Stimulated activated CD4-positive, alpha-beta T cell treated with anti-CD3 and anti-CD28 coated beads, Interleukin-12 subunit alpha, Interleukin-12 subunit beta, amount 100 ng/mL, for 48 hours (primary cell): ENCODE results near the gene LY6G5C.
"Not testable (repeated sequence)": the region's sequence is repeated elsewhere in the genome, so short reads cannot be mapped to it uniquely, and the experiment has no call there.

Source experiments
- DNase-seq, 3 donors: peaks; one replicate each; pipeline ENCODE4 v3.0.0-alpha.2; 2020; ENCODE audit warnings: low read depth in 2 of 3, low spot score in 1 of 3

Gene LY6G5C

DNA sequence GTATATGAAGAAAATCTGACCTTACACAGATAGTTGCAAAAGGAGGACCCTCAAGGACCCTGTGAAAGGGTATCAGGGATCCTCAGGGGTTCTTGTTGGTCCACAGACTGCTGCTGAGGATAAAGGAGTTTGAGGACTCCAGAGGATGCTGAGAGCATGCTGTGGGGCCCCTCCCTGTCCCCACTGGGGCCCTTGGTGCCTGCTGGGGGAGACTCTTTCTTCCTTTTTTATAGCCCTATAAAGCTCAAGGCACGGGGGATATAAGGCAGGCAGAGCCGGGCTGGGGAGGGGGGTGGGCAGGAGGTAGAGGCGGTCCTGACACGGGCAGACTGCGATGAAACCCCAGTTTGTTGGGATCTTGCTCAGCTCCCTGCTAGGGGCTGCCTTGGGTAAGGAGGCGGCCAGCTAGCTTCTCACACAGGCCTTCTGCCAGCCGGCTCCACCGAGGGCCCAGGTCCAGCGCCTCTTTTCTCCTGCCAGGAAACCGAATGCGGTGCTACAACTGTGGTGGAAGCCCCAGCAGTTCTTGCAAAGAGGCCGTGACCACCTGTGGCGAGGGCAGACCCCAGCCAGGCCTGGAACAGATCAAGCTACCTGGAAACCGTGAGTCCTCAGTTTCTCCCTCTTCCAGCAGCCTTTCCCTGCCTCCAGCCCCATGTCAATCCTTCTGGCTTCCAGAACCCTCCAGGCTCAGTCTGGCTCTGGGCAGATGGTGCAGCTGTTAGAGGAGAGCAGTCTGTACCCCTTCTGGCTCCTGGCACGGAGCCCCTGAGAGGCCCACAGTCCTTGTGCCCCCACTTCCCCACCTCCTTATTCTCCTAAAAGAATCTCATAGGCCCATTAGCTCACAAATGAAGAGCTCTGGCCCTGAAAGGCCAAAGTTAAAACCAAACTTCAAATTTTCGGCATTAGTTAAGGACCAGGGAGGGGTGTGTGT is 34.4 kb upstream of the LY6G5C start, which contains the start of gene LY6G6D:
Gene LY6G6D (plus strand): TSS at position 327 of the 937 bp plus-strand sequence. CDS start 8 bp downstream, at position 335.
- DNase-seq, result no peak

DNA sequence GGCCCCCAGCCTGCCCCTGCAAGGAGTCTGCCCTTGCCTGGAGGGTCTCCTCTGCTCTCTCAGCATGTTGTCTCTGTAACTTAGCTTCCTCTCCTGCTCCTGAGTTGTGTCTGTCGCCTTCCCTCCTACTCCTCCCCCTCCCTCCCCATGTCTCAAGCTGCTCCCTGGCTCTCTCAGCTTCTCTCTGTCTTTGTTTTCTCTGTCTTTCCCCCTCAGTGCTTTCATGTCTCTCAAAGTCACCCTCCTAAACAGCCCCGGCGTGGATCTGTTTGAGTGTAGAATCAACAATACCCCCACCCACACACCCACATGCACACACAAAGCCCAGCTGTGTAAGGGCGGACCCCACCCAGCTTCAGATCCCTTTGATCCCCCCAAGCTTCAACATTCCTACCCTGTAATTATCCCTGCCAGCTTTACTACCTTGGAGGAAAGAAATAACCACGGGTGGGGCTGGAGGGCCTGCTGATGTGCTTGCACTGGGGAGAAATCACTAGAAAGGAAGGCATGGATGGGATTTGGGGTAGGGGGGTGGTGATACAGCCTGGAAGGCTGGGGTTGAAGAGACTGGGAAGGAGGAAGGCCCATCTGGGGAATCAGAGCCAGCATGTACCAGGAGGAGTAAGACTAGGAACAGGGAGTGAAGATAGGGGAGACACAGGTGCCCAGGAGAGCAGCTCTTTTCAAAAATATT is 33.3 kb upstream of the LY6G5C start:
- no peak for DNase-seq

DNA sequence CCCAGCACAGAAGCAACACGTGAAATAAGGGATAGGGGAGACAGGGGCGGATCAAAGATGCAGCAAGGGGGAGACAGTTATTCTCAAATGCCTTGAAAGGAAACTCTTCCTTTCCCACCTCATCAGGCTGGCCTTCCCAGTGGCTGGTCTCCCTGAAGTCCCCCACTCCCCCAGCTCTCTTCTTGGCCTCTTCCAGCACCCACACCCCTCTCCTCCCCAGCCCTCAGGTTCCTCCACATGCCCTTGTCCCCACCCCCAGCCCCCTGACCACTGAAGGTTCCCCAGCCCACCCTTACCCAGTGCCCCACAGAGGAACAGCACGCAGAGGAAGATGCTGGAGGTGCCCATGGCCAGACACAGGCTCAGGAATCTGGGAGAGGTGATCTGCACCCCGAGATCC is 32.6 kb upstream of the LY6G5C start:
- DNase-seq, result no peak

DNA sequence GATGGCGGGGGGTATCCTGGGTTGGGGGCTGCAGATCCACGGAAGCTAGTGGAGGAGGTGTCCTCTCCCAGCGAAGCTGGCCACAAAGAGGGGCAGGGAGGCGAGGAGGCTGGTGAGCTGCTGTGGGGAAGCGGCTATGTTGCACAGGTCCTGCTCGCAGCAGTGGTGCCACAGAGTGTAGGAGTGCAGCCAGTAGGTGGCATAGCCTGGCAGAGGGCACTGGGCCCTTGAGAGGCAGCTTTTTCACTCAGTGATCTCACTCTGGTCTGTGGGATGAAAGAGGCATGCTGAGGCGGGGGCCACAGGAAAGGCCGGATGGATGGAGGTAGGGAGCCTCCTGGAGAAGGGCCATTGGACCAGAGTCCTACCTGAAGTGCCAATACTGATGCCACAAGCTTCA is 31.4 kb upstream of the LY6G5C start:
- no peak for DNase-seq

DNA sequence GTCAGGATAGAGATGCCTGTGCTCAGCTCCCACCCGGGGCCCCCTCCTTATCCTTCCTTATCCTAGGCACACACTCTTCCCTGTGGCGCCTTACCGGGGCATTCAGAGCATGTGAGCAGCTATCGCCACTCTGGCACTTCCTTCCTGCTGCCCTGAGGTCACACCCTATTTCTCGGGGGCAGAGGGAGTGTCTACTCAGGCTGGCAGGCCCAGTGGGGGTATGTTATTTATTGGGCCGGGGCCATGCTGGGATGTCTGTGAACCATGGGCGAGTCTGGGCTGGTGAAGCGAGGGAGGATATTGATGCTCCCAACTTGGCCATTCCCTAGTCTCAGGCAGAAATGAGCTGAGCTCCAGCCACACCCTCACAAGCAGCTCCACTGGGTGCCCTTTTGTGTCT is 30.4 kb upstream of the LY6G5C start:
- no peak for DNase-seq

DNA sequence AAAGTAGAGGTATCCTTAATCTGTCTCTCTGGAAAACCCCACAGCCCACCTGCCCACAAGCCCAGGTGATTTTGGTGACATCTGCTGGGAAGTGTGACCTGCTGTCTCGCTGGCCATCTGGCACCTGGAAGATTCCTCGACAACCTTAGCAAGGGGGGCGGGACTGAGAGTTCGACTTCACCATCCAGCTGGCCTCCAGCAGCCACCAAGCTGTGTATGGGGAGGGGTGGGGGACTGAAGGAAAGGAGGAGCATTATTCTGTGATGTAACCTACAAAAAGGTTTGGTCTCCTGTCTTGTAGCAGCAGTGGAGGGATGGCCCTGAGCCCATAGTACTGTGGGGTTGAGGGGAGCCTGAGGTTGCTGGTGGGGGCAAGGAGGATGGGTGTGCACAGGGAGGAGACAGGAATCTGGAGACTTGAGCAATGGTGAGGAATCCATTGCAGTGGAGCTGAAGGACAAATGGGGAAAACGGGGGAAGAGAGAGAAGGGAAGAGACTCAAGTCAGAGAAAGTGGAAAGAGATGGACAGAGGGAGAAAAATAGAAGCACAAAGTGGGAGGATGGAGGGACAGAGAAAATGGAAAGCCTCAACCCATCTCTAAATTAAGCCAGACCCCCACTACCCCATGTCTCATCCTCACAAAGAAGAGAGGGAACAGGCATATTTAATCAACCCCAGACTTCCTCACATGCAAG is 29.8 kb upstream of the LY6G5C start:
- DNase-seq, result no peak

DNA sequence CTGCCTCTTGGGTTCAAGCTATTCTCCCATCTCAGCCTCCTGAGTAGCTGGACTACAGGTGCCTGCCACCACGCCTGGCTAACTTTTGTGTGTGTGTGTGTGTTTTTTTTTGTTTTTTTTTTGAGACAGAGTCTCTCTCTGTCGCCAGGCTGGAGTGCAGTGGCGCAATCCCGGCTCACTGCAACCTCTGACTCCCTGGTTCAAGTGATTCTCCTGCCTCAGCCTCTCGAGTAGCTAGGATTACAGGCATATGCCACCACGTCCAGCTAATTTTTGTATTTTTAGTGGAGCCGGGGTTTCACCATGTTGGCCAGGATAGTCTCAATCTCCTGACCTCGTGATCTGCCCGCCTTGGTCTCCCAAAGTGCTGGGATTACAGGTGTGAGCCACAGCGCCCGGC is 28.3 kb upstream of the LY6G5C start:
- DNase-seq, result not testable (repeated sequence)

DNA sequence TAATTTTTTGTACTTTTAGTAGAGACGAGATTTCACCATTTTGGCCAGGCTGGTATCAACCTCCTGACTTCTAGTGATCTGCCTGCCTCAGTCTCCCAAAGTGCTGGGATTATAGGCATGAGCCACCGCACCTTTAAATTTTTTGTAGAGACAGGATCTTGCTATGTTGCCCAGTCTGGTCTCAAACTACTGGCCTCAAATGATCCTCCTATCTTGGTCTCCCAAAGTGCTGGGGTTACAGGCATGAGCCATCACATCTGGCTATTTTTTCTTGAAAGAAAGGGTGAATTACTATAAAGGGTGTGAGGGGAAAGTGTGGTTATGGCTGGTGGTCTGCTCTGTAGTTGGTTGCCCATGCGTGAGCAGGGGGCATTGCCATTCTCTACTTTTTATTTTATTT is 27.4 kb upstream of the LY6G5C start:
- DNase-seq, result no peak

DNA sequence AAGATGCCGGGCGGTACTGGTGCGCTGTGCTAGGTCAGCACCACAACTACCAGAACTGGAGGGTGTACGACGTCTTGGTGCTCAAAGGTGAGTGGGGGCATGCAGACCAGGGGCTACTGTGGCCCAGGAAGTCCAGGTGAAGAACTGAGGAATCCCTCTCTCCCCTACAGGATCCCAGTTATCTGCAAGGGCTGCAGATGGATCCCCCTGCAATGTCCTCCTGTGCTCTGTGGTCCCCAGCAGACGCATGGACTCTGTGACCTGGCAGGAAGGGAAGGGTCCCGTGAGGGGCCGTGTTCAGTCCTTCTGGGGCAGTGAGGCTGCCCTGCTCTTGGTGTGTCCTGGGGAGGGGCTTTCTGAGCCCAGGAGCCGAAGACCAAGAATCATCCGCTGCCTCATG is 26.8 kb upstream of the LY6G5C start:
- no peak for DNase-seq

DNA sequence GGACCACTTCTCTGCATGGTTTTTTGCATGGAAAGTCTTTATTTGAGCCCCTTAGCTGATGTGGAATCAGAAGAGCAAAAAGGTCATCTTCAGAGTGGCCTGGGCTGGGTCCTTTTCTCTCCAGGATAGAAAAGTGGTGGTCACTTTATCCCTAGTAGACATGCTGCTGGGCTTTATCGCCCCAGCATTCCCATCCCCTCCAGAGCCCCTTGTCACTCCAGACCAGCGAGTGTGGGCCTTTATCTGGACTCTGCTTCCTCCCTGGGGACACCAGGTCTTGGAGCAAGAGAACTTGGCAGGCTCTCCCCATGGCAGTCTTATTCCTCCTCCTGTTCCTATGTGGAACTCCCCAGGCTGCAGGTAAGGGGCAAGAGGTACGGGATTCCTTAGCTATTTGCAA is 25.7 kb upstream of the LY6G5C start, which contains the start of gene LY6G6F:
Gene LY6G6F (plus strand): TSS at position 268 of the 400 bp plus-strand sequence. CDS start 41 bp downstream, at position 309.
- no peak for DNase-seq

DNA sequence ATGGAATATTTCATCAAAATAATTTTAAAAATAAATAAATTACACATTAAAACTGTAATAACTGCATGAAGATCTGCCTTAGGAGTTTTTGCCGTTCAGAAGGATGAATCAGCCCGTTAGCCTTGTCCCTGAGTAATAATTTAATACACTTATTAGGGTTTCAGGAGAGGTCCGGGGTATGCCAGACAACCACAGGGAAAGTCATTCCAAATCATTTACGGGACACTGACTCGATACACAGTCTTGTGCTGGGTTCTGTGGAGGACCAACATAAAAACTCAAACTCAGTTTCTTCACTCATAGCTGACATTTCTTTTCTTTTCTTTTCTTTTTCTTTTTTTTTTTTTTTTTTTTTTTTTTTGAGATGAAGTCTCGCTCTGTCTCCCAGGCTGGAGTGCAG is 25.1 kb upstream of the LY6G5C start:
- no peak for DNase-seq

DNA sequence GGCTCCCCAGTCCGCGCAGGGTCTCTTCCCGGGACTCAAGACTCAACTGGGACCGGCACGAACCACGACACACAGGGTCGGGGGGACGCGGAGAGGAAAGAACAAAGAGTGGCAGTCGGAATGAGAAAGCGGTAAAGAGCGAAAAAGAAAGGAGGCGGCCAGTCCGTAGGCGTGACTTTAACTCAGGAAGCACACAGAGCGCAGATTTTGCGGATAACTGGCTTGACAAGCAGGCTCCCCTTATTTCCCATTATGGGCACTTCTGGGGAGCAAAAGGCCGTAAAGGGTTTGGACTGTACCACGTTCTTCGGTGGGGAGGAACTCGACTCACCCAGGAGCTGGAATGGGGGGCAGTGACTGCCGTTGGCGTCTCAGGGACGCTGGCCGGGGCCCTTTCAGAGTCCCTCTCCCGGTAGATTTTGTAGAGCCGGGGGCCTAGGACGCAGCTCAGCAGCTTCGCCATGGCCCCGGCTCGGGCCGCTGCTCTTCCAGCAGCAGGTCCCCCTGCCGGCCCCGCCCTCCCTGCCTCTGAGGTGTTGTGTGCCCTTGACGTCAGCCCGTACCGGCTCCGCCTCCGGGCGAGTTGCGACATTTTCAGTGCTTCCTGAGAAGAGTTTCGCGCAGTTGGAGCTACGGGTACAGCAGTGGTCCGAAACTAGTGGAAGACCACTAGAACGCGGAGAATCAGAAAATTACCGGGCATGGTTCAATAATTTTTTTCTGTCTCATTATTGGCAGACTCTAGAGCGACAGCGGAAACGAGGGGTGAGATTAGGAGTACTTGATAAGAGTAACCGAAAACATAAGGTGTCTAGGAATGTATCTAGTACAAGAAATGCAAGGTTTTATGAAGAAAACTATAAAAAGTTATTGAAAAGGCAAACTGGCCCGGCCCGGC is 22.2 kb upstream of the LY6G5C start, which contains the start of gene ABHD16A:
Gene ABHD16A (minus strand): TSS at position 506 of the 898 bp plus-strand sequence. CDS start 43 bp downstream, at position 463.
- DNase-seq, result peak; percentile 93 to 98 (median 94)

DNA sequence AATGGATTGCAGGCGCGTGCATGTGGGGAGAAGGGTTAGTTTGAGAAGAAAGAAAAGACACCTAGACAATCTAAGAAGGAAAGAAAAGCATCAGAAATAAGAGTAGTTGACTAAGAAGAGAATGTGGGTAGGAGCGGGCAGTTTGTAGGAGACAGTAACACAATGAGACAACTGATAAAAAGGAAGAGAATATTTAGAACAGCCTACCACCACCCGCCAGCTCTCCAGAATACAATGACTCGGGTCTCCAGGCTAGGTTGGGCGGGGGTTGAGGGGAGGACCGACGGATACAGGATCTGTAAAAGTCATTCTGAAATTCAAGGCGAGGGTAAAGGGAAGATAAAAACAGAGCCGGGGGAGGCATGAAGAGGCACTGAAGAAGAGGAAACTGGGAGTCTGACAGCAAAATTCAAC is 21.5 kb upstream of the LY6G5C start:
- peak; percentile 16 to 20 (median 20) for DNase-seq

DNA sequence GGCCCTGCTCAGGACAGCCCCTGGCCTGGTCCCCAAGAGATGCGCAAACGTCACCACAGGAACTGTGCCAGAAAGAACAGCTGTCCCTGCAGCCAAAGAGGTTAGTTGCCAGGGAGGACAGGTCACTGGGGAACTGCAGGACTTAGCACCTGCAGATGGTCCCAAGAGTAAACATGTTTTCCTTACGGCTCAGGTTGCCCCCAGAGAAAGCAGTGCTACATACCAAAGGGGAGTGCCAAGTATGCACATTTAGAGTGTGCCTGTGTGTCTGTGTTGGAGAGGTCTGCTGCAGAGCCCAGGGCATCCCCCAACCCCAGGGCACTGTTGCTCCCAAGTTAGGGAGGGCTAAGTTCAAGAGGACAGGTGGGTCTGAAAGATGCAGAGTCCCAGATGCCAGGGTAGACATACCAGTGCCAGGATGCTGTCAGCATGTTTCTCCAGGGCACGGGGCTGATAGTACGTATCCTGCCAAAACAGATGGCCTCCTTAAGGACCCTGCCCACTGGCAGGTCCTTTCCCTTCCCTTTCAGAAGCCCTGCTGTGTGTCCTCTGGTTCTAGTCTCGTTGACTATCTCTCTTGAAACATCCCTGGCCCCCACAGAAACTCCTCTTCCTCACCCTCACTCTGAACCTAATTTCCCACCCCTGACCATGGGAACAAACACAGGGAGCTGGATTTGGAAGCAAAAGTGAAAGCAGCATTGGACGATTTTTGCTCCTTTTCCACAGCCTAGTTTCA is 21.0 kb upstream of the LY6G5C start:
- no peak for DNase-seq

DNA sequence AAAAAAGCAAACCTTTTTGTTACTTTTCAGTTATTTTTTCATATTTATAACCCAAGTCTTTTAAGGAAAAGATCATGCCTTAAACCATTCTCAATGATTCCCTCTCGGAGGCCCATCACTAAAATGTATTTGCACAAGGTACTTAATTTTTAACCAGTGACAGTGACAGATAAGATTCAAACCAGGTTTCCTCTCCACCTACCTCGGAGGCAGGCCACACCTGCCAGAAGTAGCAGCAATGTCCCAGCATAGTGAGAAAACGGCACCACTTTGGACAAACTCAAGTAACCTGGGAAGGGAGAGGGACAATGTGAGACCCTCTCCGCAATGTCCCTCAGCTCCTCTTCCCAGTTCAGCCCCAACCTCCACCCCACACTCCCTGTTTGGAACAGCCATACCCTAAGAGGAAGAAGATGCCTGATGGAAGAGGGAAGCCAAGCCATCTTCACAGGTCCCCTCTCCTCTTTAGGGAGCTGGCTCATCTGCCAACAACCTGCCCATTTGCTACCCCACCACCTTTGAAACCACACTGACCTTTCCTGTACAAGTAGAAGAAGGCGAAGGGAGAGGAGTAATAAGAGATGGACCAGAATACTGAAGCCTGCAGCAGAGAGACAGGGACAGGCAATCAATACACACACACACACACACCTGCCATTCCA is 20.0 kb upstream of the LY6G5C start:
- DNase-seq, result no peak

DNA sequence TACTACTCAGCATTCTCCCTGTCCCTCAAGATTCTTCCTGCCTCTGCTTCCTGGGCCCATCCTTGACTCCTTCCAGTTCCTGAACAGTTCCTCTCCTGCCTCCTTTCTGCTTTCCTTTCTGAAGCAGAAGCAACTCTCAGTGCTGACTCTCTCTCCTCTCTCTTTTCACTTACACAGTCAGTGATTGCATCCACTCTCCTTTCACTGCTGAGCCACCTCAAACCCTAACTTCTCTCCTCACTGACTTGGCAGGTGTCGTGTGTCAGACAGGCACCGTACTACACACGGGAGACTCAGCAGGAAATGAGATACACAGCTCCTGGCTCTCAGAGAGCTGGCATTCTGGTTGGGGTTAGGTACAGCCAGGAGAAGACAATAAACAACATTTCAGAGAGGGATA is 16.7 kb upstream of the LY6G5C start:
- DNase-seq, result no peak

DNA sequence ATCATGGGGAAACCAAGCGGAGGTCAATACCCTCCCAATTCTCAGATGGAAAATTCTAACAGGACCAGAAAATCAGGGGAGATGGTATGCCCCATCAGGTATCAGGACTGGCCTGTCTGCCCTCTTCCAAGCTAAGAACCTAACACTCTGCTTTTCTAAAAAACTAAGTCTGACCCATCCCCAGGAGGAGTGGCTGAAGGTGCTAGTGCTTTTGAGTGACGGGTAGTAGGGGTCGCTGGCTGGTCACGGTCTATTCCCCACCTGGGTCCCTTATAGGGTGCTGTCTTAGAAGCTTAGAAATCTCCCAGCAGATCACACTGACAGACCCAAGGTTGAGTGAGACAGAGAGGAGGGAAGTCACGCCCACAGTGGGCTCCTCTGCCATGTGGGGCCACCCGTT is 12.7 kb upstream of the LY6G5C start:
- DNase-seq, result no peak

DNA sequence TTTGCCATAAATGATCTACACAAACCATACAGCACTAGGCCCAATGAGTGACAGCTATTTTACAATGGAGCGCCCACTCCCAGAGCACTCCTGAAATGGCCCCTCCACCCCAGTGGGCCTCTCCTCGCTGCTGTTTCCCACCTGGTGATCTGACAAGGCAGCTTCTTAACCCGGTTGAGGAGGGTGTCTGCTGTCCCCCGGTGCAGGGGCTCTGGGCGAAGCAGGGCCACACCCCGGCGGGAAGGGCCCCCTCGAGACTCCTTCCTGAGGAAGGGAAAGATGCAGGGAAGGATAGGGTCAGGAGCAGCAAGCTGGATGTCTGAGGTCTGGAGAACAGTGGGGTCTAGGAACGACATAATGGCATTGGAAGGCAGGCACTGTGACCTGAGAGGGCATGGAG is 12.0 kb upstream of the LY6G5C start:
- no peak for DNase-seq

DNA sequence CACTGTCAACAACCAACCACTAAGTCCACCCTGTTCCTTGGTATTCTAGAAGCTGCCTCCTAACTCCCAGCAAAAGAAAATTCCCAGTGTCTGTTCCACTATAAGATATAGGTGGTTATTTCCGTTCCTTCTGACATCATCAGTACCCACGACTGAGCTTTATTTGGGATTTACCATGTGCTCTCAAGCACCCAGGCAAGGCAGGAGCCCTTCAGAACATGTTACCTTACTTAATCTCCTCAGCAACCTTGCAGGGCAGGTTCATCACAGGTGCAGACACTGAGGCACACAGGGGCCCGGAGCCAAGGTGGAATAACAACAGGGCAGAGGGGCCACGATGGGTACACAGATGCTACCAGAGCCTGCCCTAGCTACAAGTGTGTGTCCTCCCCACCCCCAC is 11.5 kb upstream of the LY6G5C start:
- DNase-seq, result no peak
